ENCODE data around the gene TEX29.

Gene TEX29

GRCh38 chr13:111325941-111326620 is 5.6 kb downstream of the TEX29 start:
- TF ChIP-seq CTCF (IDR thresholded peaks at IDR 0.05; ENCODE audit: low read depth, low read length), result no peak
- no peak overlapping the region for H3K4me3 ChIP-seq (ENCODE audit: low read depth, low read length)

- TF ChIP-seq CTCF (IDR thresholded peaks at IDR 0.05; ENCODE audit: low read depth, low read length), result no peak
- no peak overlapping the region for H3K4me3 ChIP-seq (ENCODE audit: low read depth, low read length)
These were observed 6.2 kb downstream of the TEX29 start for GRCh38 chr13:111326621-111326965.

GRCh38 chr13:111326981-111327642 is 6.7 kb downstream of the TEX29 start:
- H3K4me3 ChIP-seq (ENCODE audit: low read depth, low read length), result no peak overlapping the region
- TF ChIP-seq CTCF (IDR thresholded peaks at IDR 0.05; ENCODE audit: low read depth, low read length), result no peak

GRCh38 chr13:111327730-111328573 is 7.5 kb downstream of the TEX29 start:
- no peak for TF ChIP-seq CTCF (IDR thresholded peaks at IDR 0.05; ENCODE audit: low read depth, low read length)
- no peak overlapping the region for H3K4me3 ChIP-seq (ENCODE audit: low read depth, low read length)

GRCh38 chr13:111328574-111329410 is 8.3 kb downstream of the TEX29 start:
- TF ChIP-seq CTCF (IDR thresholded peaks at IDR 0.05; ENCODE audit: low read depth, low read length), result no peak

DNA sequence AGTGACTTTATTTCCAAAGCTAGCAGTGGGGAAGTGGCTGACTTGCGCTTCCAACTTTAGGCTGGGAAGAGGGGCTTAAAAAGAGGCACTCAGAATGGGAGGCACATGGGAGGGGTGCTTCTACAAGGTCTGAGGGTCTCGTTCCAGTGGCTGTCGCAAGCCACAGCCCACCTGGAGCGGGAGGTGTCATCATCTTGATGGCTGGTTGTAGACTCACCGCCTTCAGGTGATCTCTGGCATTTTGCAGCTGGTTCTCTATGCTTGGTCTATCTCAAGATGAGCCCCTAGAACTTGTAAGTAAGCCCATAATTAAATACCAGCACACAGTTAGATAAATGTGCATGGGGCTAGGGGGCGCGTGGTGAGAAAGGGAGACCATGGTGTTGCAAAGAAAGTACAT is 9.2 kb downstream of the TEX29 start:
- no peak for TF ChIP-seq CTCF (IDR thresholded peaks at IDR 0.05; ENCODE audit: low read depth, low read length)
- H3K4me3 ChIP-seq (ENCODE audit: low read depth, low read length), result no peak overlapping the region

More at GRCh38 chr13:111328574-111329410, 8.3 kb downstream of the TEX29 start:
- no peak overlapping the region for H3K4me3 ChIP-seq (ENCODE audit: low read depth, low read length)
